Activated CD8-positive, alpha-beta T cell treated with anti-CD3 and anti-CD28 coated beads for 36 hours (primary cell): ENCODE data around the gene GAST. TPM values are rescaled to one million over a fixed set of nuclear protein-coding genes. Genes with fewer than 3 reads are reported as not detected.
A peak's percentile ranks its signal among the peaks of the same experiment; 100 is the strongest.

Source experiments
- ATAC-seq: fragments of 200-7000 bp; cut with Tn5 transposase; one replicate; pipeline ENCODE4 v1.10.0; 2021; ENCODE audit warnings: mild to moderate bottlenecking, moderate library complexity
- CTCF ChIA-PET: fragments of 350-600 bp; sonication (Branson Sonifier 250); formaldehyde crosslinking; loops from one replicate; lab custom pipeline; 2021; ENCODE audit warnings: antibody characterized with exemption; lab: Charles Lee
- POLR2A ChIA-PET: fragments of 350-600 bp; sonication (Branson Sonifier 250); formaldehyde crosslinking; loops from one replicate; lab custom pipeline; 2021; ENCODE audit warnings: antibody characterized with exemption; lab: Charles Lee
- DNase-seq: peaks from one replicate; pipeline ENCODE4 v3.0.0-alpha.2; 2020
- H3K27ac Mint-ChIP-seq: one replicate; pipeline ENCODE4 v1.8.0; 2021; ENCODE audit warnings: mild to moderate bottlenecking, mixed read lengths
- H3K27me3 Mint-ChIP-seq: one replicate; pipeline ENCODE4 v1.8.0; 2021; ENCODE audit warnings: mixed read lengths
- H3K36me3 Mint-ChIP-seq: one replicate; pipeline ENCODE4 v1.8.0; 2021; ENCODE audit warnings: low read depth, mixed read lengths
- H3K4me1 Mint-ChIP-seq: one replicate; pipeline ENCODE4 v1.8.0; 2021; ENCODE audit warnings: low read depth, mixed read lengths
- H3K4me3 Mint-ChIP-seq: one replicate; pipeline ENCODE4 v1.8.0; 2021; ENCODE audit warnings: mild to moderate bottlenecking, moderate library complexity, mixed read lengths
- H3K9me3 Mint-ChIP-seq: one replicate; pipeline ENCODE4 v1.8.0; 2021; ENCODE audit warnings: mixed read lengths
- CTCF ChIP-seq: fragments of 200-600 bp; IDR thresholded peaks from one replicate; pipeline ENCODE4 v1.8.0; 2022; ENCODE audit warnings: antibody characterized with exemption, mild to moderate bottlenecking
- intact Hi-C: fragments of 100-400 bp; cut with micrococcal nuclease; formaldehyde crosslinking; loops from one replicate; pipeline ENCODE4 v1.10.0; 2022
- total RNA-seq, 2 experiments: library from RNA; stranded (reverse); gene quantifications; one replicate each; pipeline ENCODE4 v1.2.3, GENCODE V29; 2021

The GAST gene
- total RNA-seq, 2 experiments from 2014 or later: not detected

- H3K4me1 Mint-ChIP-seq: peaks cover 10% of the 10 kb centered on the region
- CTCF ChIA-PET: interaction anchor here (4.1 to 4.7 kb wide), 2 partner anchors 66 to 77 kb away, joined by 23 to 48 read pairs; partner anchors contain the start of gene P3H4
- no peak within 1 kb of the TSS for H3K4me3 Mint-ChIP-seq
- no peak within 1 kb of the TSS for H3K27ac Mint-ChIP-seq
- H3K9me3 Mint-ChIP-seq: no peaks in the 10 kb centered on the region
- intact Hi-C loops: no loop called here
- POLR2A ChIA-PET: no interaction called here
- no peak for TF ChIP-seq CTCF
- no peaks in the 10 kb centered on the region for H3K36me3 Mint-ChIP-seq
- peaks cover 44% of the 10 kb centered on the region for H3K27me3 Mint-ChIP-seq
- ATAC-seq (peak; percentile 7), DNase-seq (peak; percentile 26)
These were observed 22.2 kb downstream of the GAST start, which contains the start of gene HAP1 for GRCh38 chr17:41734139-41734948. TSS of gene HAP1 (minus strand) at chr17:41734643. CDS start at chr17:41734634, 9 bp downstream.

- Mint-ChIP-seq H3K4me3 (no peak overlapping the region), H3K9me3 (no peaks in the 10 kb centered on the region), H3K27ac (no peak overlapping the region), H3K36me3 (no peaks in the 10 kb centered on the region), H3K27me3 (peaks cover 44% of the 10 kb centered on the region), H3K4me1 (peaks cover 10% of the 10 kb centered on the region)
- intact Hi-C loops: no loop called here
- ChIA-PET CTCF (interaction anchor here (4.1 to 4.7 kb wide), 2 partner anchors 66 to 76 kb away, joined by 23 to 48 read pairs; partner anchors contain the start of gene P3H4), POLR2A (interaction anchor here (1.4 kb wide), 1 partner anchor 77 kb away, joined by 4 read pairs; the partner anchor contains the start of genes FKBP10 and P3H4)
- DNase-seq: no peak
- TF ChIP-seq CTCF: no peak
- no peak for ATAC-seq
These were observed 22.8 kb downstream of the GAST start for GRCh38 chr17:41734949-41735313.

- Mint-ChIP-seq H3K4me1 (peaks cover 10% of the 10 kb centered on the region), H3K27ac (no peak overlapping the region), H3K4me3 (no peak overlapping the region), H3K36me3 (no peaks in the 10 kb centered on the region), H3K27me3 (peaks cover 44% of the 10 kb centered on the region), H3K9me3 (no peaks in the 10 kb centered on the region)
- ATAC-seq (no peak), DNase-seq (no peak)
- intact Hi-C loops: no loop called here
- POLR2A ChIA-PET: interaction anchor here (1.0 to 1.4 kb wide), 2 partner anchors 27 to 76 kb away, joined by 3 to 4 read pairs; partner anchors contain the start of genes FKBP10 and P3H4
- TF ChIP-seq CTCF: no peak
- CTCF ChIA-PET: interaction anchor here (1.2 to 4.7 kb wide), 3 partner anchors 65 to 75 kb away, joined by 3 to 48 read pairs (median 23); partner anchors contain the start of gene P3H4
These were observed 23.6 kb downstream of the GAST start for GRCh38 chr17:41735744-41736143.

GRCh38 chr17:41736983-41737679 lies 25.0 kb downstream of the GAST start:
- H3K4me1 Mint-ChIP-seq: peaks cover 10% of the 10 kb centered on the region
- CTCF ChIA-PET: interaction anchor here (0.6 to 4.7 kb wide), 17 partner anchors 14 to 127 kb away, joined by 3 to 48 read pairs (median 5); partner anchors contain the start of genes JUP, KLHL11, NT5C3B and P3H4
- H3K36me3 Mint-ChIP-seq: no peaks in the 10 kb centered on the region
- H3K27me3 Mint-ChIP-seq: peaks cover 39% of the 10 kb centered on the region
- no peak overlapping the region for H3K27ac Mint-ChIP-seq
- no peak for ATAC-seq
- POLR2A ChIA-PET: interaction anchor here (1.0 kb wide), 3 partner anchors 45 to 65 kb away, joined by 3 to 4 read pairs (median 3); no protein-coding TSS in a partner anchor
- H3K9me3 Mint-ChIP-seq: no peaks in the 10 kb centered on the region
- intact Hi-C loops: no loop called here
- peak; percentile 19 for DNase-seq
- no peak for TF ChIP-seq CTCF
- H3K4me3 Mint-ChIP-seq: no peak overlapping the region
